IMR-90 (cell line): ENCODE data around the gene TULP4.

ENCODE experiments used
- CTCF ChIP-seq: conservative IDR thresholded peaks from 2 replicates; pipeline ENCODE4 v1.5.1; 2012; ENCODE audit warnings: mild to moderate bottlenecking, low read depth, low read length, improper control_type of control experiment
- ELK1 ChIP-seq: fragments of 150-350 bp; IDR thresholded peaks from 2 replicates; pipeline ENCODE4 v1.6.1; 2016; ENCODE audit warnings: low read depth, mild to moderate bottlenecking, low read length, moderate library complexity, borderline replicate concordance
- MAZ ChIP-seq: IDR thresholded peaks from 2 replicates; pipeline ENCODE4 v1.6.1; 2012; ENCODE audit warnings: low read depth, mild to moderate bottlenecking, low read length, improper control_type of control experiment, moderate library complexity, borderline replicate concordance
- POLR2A ChIP-seq: IDR thresholded peaks from 2 replicates; pipeline ENCODE4 v1.6.1; 2012; ENCODE audit warnings: mild to moderate bottlenecking, low read depth, low read length
- RAD21 ChIP-seq: IDR thresholded peaks from 2 replicates; pipeline ENCODE4 v1.6.1; 2012; ENCODE audit warnings: low read length, improper control_type of control experiment
- SMC3 ChIP-seq: fragments of 150-350 bp; IDR thresholded peaks from 2 replicates; pipeline ENCODE4 v1.6.1; 2016; ENCODE audit warnings: low read depth, mild to moderate bottlenecking, antibody characterized with exemption, low read length, moderate library complexity

- no peak for TF ChIP-seq CTCF
- no peak for TF ChIP-seq ELK1
- TF ChIP-seq MAZ: no peak
- no peak for TF ChIP-seq POLR2A
- no peak for TF ChIP-seq SMC3
- no peak for TF ChIP-seq RAD21
These were observed 94.5 kb downstream of the TULP4 start for GRCh38 chr6:158406736-158407135.
